Progenitor cell of endocrine pancreas (in vitro differentiated cells): ENCODE measurements around the gene SGPL1. TPM values are rescaled to one million over a fixed set of nuclear protein-coding genes. Genes with fewer than 3 reads are reported as not detected.

Experiments used
- DNase-seq: peaks from one replicate; pipeline ENCODE4 v3.0.0; 2021; ENCODE audit warnings: low spot score; ENCODE audit not compliant: unreplicated experiment
- H3K27ac Mint-ChIP-seq: 2 replicates; pipeline ENCODE4 v1.8.0; 2021; ENCODE audit warnings: mild to moderate bottlenecking, moderate library complexity, mixed read lengths
- H3K27me3 Mint-ChIP-seq: 2 replicates; pipeline ENCODE4 v1.8.0; 2021; ENCODE audit warnings: mixed read lengths
- H3K36me3 Mint-ChIP-seq: 2 replicates; pipeline ENCODE4 v1.8.0; 2022; ENCODE audit warnings: mixed read lengths; ENCODE audit not compliant: insufficient read depth
- H3K4me1 Mint-ChIP-seq: 2 replicates; pipeline ENCODE4 v1.8.0; 2021; ENCODE audit warnings: low read depth, mixed read lengths
- H3K4me3 Mint-ChIP-seq: 2 replicates; pipeline ENCODE4 v1.8.0; 2021; ENCODE audit warnings: low read depth, mild to moderate bottlenecking, moderate library complexity, mixed read lengths
- H3K9me3 Mint-ChIP-seq: 2 replicates; pipeline ENCODE4 v1.8.0; 2021; ENCODE audit warnings: low read depth, mixed read lengths
- CTCF ChIP-seq: fragments of 200-600 bp; sonication (generic); IDR thresholded peaks from one replicate; pipeline ENCODE4 v1.5.0; 2021; ENCODE audit warnings: antibody characterized with exemption, mild to moderate bottlenecking; ENCODE audit not compliant: unreplicated experiment
- total RNA-seq: library from RNA; stranded (reverse); gene quantifications from 2 replicates; pipeline ENCODE4 v1.2.1, GENCODE V29; 2021

Gene SGPL1
- total RNA-seq, 1 donor from 2014 or later = 82.1 TPM

GRCh38 chr10:70845816-70846215 is 30.1 kb downstream of the SGPL1 start:
- DNase-seq = no peak
- TF ChIP-seq CTCF = no peak
- H3K9me3 Mint-ChIP-seq = peaks cover 3% of the 10 kb centered on the region
- no peak overlapping the region for H3K4me3 Mint-ChIP-seq
- peaks cover 43% of the 10 kb centered on the region for H3K36me3 Mint-ChIP-seq
- H3K27me3 Mint-ChIP-seq = no peaks in the 10 kb centered on the region
- peaks cover 37% of the 10 kb centered on the region for H3K4me1 Mint-ChIP-seq
- peak overlapping the region; percentile 84 for H3K27ac Mint-ChIP-seq

GRCh38 chr10:70846795-70847194 is 31.0 kb downstream of the SGPL1 start:
- TF ChIP-seq CTCF = no peak
- H3K4me3 Mint-ChIP-seq = no peak overlapping the region
- H3K27me3 Mint-ChIP-seq = no peaks in the 10 kb centered on the region
- no peak for DNase-seq
- peaks cover 43% of the 10 kb centered on the region for H3K4me1 Mint-ChIP-seq
- H3K27ac Mint-ChIP-seq = no peak overlapping the region
- peaks cover 39% of the 10 kb centered on the region for H3K36me3 Mint-ChIP-seq
- H3K9me3 Mint-ChIP-seq = peaks cover 3% of the 10 kb centered on the region

GRCh38 chr10:70847659-70848360 is 32.1 kb downstream of the SGPL1 start:
- Mint-ChIP-seq H3K27ac (no peak overlapping the region), H3K36me3 (peaks cover 31% of the 10 kb centered on the region), H3K9me3 (no peaks in the 10 kb centered on the region), H3K4me1 (peaks cover 53% of the 10 kb centered on the region), H3K27me3 (no peaks in the 10 kb centered on the region), H3K4me3 (no peak overlapping the region)
- DNase-seq = no peak
- TF ChIP-seq CTCF = no peak

GRCh38 chr10:70849582-70850016 is 33.9 kb downstream of the SGPL1 start:
- DNase-seq = no peak
- Mint-ChIP-seq H3K36me3 (peaks cover 24% of the 10 kb centered on the region), H3K27me3 (no peaks in the 10 kb centered on the region), H3K9me3 (no peaks in the 10 kb centered on the region), H3K27ac (peak overlapping the region; percentile 17), H3K4me1 (peaks cover 43% of the 10 kb centered on the region), H3K4me3 (no peak overlapping the region)
- TF ChIP-seq CTCF = no peak

- Mint-ChIP-seq H3K36me3 (peaks cover 21% of the 10 kb centered on the region), H3K9me3 (no peaks in the 10 kb centered on the region), H3K27ac (no peak overlapping the region), H3K27me3 (no peaks in the 10 kb centered on the region), H3K4me1 (peaks cover 38% of the 10 kb centered on the region), H3K4me3 (no peak overlapping the region)
- no peak for DNase-seq
- TF ChIP-seq CTCF = no peak
Measured at GRCh38 chr10:70850097-70850496, 34.3 kb downstream of the SGPL1 start.
